OCI-LY7 (cell line): ENCODE data around the gene ABI3BP. TPM values are rescaled to one million over a fixed set of nuclear protein-coding genes. Genes with fewer than 3 reads are reported as not detected.

Experiments used
- BruUV-seq: library from RNA; stranded (reverse); fragments of 400-500 nt; replicated peaks from 2 replicates; lab custom pipeline; 2021; lab: Mats Ljungman, UMichigan
- CTCF ChIA-PET: fragments of 300-600 bp; sonication (Branson Sonifier 250); formaldehyde crosslinking; loops from one replicate; lab custom pipeline; 2022; ENCODE audit warnings: antibody characterized with exemption; ENCODE audit not compliant: unreplicated experiment; lab: Charles Lee
- POLR2A ChIA-PET: fragments of 300-600 bp; sonication (Branson Sonifier 250); formaldehyde crosslinking; loops from one replicate; lab custom pipeline; 2022; ENCODE audit warnings: antibody characterized with exemption; lab: Charles Lee
- DNase-seq: peaks from one replicate; pipeline ENCODE4 v3.0.0-alpha.2; 2015; ENCODE audit warnings: low spot score
- H2AFZ ChIP-seq: fragments of 200-600 bp; sonication (generic), shearing (Covaris generic); 2 replicates; pipeline ENCODE4 v1.6.1; 2014; ENCODE audit warnings: mild to moderate bottlenecking, antibody characterized with exemption, low read length, moderate library complexity
- H3K27ac ChIP-seq: fragments of 200-600 bp; sonication (generic); 2 replicates; pipeline ENCODE4 v1.5.1; 2014; ENCODE audit warnings: mixed run types, low read depth, mild to moderate bottlenecking, moderate library complexity, low read length, inconsistent platforms; ENCODE audit not compliant: poor library complexity, severe bottlenecking
- H3K36me3 ChIP-seq: fragments of 200-600 bp; sonication (generic); 2 replicates; pipeline ENCODE4 v1.6.1; 2014; ENCODE audit warnings: mild to moderate bottlenecking, antibody characterized with exemption, low read length, moderate library complexity, mixed read lengths; ENCODE audit not compliant: insufficient read depth
- H3K4me1 ChIP-seq: fragments of 200-600 bp; sonication (generic); 2 replicates; pipeline ENCODE4 v1.5.1; 2014; ENCODE audit warnings: mild to moderate bottlenecking, low read length; ENCODE audit not compliant: insufficient read depth, poor library complexity, severe bottlenecking
- H3K4me2 ChIP-seq: fragments of 200-600 bp; sonication (generic); 2 replicates; pipeline ENCODE4 v1.6.1; 2014; ENCODE audit warnings: mild to moderate bottlenecking, low read length
- H3K4me3 ChIP-seq: fragments of 200-600 bp; sonication (generic); 2 replicates; pipeline ENCODE4 v1.5.1; 2014; ENCODE audit warnings: mild to moderate bottlenecking, low read depth, low read length; ENCODE audit not compliant: poor library complexity, severe bottlenecking
- H3K79me2 ChIP-seq: fragments of 200-600 bp; sonication (generic); 2 replicates; pipeline ENCODE4 v1.6.1; 2016; ENCODE audit warnings: low read depth, mild to moderate bottlenecking, low read length, moderate library complexity, mixed read lengths; ENCODE audit not compliant: insufficient read depth
- H3K9me2 ChIP-seq: fragments of 200-600 bp; sonication (generic); 2 replicates; pipeline ENCODE4 v1.6.1; 2016; ENCODE audit warnings: mild to moderate bottlenecking, low read length, mixed read lengths; ENCODE audit not compliant: insufficient read depth
- H3K9me3 ChIP-seq: fragments of 200-600 bp; sonication (generic); 2 replicates; pipeline ENCODE4 v1.6.1; 2014; ENCODE audit warnings: mild to moderate bottlenecking, mixed run types, low read length, mixed read lengths
- H4K20me1 ChIP-seq: fragments of 200-600 bp; sonication (generic); 2 replicates; pipeline ENCODE4 v1.6.1; 2014; ENCODE audit warnings: mild to moderate bottlenecking, antibody characterized with exemption, low read length, moderate library complexity, mixed read lengths; ENCODE audit not compliant: insufficient read depth
- CTCF ChIP-seq: fragments of 200-600 bp; sonication (generic); conservative IDR thresholded peaks from 2 replicates; pipeline ENCODE4 v1.5.1; 2014; ENCODE audit warnings: mild to moderate bottlenecking, antibody characterized with exemption, low read length, moderate library complexity, mixed read lengths
- EZH2phosphoT487 ChIP-seq: fragments of 200-600 bp; sonication (generic); IDR thresholded peaks from 2 replicates; pipeline ENCODE4 v1.6.1; 2018; ENCODE audit warnings: low read depth, borderline replicate concordance, mild to moderate bottlenecking, mixed run types, antibody characterized with exemption, low read length, moderate library complexity, mixed read lengths
- intact Hi-C: fragments of 100-400 bp; cut with micrococcal nuclease; formaldehyde crosslinking; loops from one replicate; pipeline ENCODE4 v1.10.0; 2022; ENCODE audit not compliant: unreplicated experiment
- total RNA-seq, 2 experiments: library from RNA; depleted of rRNA in 1 of 2; stranded (reverse); fragments of >200 nt in 1 of 2; shearing (Covaris generic) in 1 of 2; gene quantifications; 2 replicates each; pipeline ENCODE4 v1.2.3, GENCODE V29; 2014 to 2022

Gene ABI3BP
- total RNA-seq, 2 experiments from 2014 or later = not detected

- POLR2A ChIA-PET = interaction anchor here (0.6 kb wide), 1 partner anchor 134 kb away, joined by 3 read pairs; no protein-coding TSS in a partner anchor
- Histone ChIP-seq H3K27ac (no peak overlapping the region), H3K9me3 (no peaks in the 10 kb centered on the region), H3K9me2 (no peaks in the 10 kb centered on the region), H3K79me2 (no peaks in the 10 kb centered on the region), H3K4me2 (no peak overlapping the region), H3K4me3 (no peak overlapping the region), H2AFZ (no peak overlapping the region), H3K4me1 (no peaks in the 10 kb centered on the region), H3K36me3 (peaks cover 85% of the 10 kb centered on the region), H4K20me1 (no peaks in the 10 kb centered on the region)
- no peak for DNase-seq
- no TSS peak for BruUV-seq
- CTCF ChIA-PET = no interaction called here
- TF ChIP-seq EZH2phosphoT487 = no peak
- TF ChIP-seq CTCF = no peak
- intact Hi-C loops = no loop called here
These were observed 247.1 kb downstream of the ABI3BP start for GRCh38 chr3:100746092-100746491.

GRCh38 chr3:100745617-100746016 is 247.6 kb downstream of the ABI3BP start:
- TF ChIP-seq EZH2phosphoT487 = no peak
- TF ChIP-seq CTCF = no peak
- no TSS peak for BruUV-seq
- Histone ChIP-seq H3K4me1 (no peaks in the 10 kb centered on the region), H3K36me3 (peaks cover 83% of the 10 kb centered on the region), H3K79me2 (no peaks in the 10 kb centered on the region), H3K27ac (no peak overlapping the region), H3K4me3 (no peak overlapping the region), H2AFZ (no peak overlapping the region), H4K20me1 (no peaks in the 10 kb centered on the region), H3K9me3 (no peaks in the 10 kb centered on the region), H3K4me2 (no peak overlapping the region), H3K9me2 (no peaks in the 10 kb centered on the region)
- ChIA-PET POLR2A (interaction anchor here (0.6 kb wide), 2 partner anchors 133 to 403 kb away, joined by 3 to 5 read pairs; no protein-coding TSS in a partner anchor), CTCF (no interaction called here)
- DNase-seq = no peak
- intact Hi-C loops = no loop called here

- no peaks in the 10 kb centered on the region for H4K20me1 ChIP-seq
- intact Hi-C loops = no loop called here
- H2AFZ ChIP-seq = no peak overlapping the region
- no peak overlapping the region for H3K4me3 ChIP-seq
- no peak overlapping the region for H3K4me2 ChIP-seq
- no peaks in the 10 kb centered on the region for H3K9me3 ChIP-seq
- no peaks in the 10 kb centered on the region for H3K9me2 ChIP-seq
- POLR2A ChIA-PET = interaction anchor here (2.0 kb wide), 1 partner anchor 15 kb away, joined by 5 read pairs; no protein-coding TSS in a partner anchor
- CTCF ChIA-PET = no interaction called here
- H3K4me1 ChIP-seq = no peaks in the 10 kb centered on the region
- H3K36me3 ChIP-seq = peaks cover 86% of the 10 kb centered on the region
- TF ChIP-seq CTCF (no peak), EZH2phosphoT487 (no peak)
- H3K79me2 ChIP-seq = no peaks in the 10 kb centered on the region
- DNase-seq = no peak
- BruUV-seq = no TSS peak
- no peak overlapping the region for H3K27ac ChIP-seq
These were observed 248.6 kb downstream of the ABI3BP start for GRCh38 chr3:100744671-100745070.
